ENCODE results near the gene GNA12.
"Not testable (repeated sequence)": the region's sequence is repeated elsewhere in the genome, so short reads cannot be mapped to it uniquely, and the experiment has no call there.

The GNA12 gene

DNA sequence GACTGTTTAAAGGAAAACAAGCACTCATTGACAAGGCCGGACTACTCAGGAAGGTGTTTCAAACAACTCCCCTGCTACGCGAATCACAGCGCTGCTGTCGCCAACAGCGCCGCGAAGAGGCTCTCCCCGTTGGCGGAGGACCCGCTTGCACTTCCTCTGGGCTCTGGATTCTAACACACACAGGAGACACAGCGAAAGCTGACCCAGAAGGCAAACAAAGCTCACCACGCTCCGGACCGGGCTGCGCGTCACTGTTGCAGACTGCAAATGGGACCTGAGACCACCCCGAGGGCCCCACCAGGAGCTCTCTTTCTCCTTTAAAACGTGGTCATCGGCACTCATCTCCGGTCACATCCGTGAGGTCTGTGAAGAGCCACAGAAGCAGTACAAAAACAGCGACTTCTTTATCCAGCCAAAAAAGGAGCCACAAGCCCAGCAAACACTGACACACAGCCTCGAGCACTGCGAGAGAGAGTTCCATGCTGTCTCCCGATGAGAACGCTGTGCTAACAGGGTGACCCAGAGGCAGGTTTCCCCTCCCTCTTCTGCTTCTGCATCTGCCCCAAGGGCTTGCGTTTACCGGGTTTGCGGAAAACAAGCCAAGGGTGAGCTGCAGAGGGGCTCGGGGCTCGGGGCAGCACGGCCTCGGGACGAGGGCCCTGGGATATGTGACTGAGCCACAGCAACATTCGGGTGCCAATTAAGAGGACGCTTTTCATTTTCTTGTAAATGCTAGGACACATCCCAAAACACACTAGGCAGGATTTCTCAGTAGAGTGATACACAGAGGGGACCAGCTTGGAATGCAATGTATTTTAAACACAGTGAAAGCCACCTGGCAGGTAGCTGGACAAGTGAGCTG is 114.8 kb downstream of the GNA12 start:
- no peak for DNase-seq (ENCODE audit: low read depth, low spot score)

DNA sequence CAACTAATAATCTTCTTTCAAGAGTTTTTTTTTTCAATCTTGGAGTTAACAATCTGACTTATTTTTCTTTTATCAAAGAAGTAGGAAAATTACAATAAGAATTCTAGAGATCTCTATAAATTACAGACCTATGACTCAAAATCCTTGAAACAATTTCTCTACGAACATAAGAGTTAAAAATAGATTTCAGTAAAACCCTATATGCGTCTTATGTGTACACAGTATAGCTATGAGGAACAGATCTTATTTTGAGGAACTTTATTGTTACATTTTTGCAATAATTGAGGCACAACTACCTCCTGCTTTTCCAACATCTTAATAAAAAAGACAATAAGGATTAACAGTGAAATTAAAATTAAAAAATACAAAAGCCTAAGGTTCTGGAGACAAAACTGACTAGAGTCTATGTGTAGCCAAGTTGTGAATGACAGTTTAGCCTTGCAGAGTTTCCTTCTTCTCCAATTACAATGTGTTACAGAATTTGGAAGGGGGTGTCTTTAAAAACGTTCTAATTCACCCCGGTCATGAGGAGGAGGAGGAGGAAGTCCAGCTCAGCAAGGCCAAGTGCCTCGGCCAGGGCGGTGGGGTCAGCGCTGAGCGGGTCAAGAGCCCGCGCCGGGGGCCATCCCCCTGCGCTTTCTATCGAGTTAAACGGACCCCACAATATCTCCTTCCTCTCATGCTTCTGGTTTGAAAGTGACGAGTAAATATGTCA is 115.6 kb downstream of the GNA12 start:
- no peak for DNase-seq (ENCODE audit: low read depth, low spot score)

DNA sequence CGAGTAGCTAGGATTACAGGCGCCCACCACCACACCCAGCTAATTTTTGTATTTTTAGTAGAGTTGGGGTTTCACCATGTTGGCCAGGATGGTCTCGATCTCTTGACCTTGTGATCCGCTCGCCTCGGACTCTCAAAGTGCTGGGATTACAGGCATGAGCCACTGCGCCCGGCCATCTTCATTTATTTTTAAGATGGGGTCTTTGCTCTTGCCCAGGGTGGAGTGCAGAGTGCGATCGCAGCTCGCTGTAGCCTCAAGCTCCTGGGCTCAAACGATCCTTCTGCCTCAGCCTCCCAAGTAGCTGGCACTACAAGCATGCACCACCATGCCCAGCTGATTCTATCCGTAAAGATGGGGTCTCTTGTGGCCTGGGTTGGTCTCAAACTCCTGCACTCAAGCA is 116.9 kb downstream of the GNA12 start:
- DNase-seq (ENCODE audit: low read depth, low spot score) = not testable (repeated sequence)

DNA sequence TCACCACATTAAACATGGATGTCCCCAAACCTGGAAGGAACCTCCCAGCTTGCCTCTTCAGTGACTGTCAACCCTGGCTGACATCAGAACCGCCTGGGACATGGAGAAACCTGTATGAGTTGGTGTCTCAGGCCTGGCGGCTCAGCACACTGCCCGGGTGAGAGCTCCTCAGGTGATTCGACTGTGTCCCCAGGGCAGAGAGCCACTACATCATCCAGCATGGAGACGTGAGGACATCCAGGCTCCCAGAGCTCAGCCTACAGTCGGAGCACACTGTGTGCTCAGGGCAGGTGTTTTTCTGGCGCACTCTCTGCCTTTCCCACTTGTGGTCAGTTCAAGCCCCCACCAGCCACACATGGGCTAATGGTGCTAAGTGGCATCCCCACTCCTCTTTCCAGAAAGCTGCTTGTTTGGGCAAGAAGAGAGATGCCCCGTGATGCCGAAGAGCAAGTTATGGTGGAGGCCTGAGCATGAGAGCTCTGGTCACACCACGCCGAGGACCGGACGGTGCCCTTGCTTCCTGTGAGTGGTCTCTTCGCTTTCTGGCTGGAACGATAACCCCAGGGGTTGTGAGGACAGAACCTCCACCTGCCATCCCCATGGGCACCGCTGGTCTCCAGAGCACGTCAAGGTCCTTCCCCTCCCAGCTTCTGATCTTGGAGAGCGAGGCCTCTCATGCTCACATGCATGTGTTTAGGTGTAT is 117.6 kb downstream of the GNA12 start:
- no peak for DNase-seq (ENCODE audit: low read depth, low spot score)

DNA sequence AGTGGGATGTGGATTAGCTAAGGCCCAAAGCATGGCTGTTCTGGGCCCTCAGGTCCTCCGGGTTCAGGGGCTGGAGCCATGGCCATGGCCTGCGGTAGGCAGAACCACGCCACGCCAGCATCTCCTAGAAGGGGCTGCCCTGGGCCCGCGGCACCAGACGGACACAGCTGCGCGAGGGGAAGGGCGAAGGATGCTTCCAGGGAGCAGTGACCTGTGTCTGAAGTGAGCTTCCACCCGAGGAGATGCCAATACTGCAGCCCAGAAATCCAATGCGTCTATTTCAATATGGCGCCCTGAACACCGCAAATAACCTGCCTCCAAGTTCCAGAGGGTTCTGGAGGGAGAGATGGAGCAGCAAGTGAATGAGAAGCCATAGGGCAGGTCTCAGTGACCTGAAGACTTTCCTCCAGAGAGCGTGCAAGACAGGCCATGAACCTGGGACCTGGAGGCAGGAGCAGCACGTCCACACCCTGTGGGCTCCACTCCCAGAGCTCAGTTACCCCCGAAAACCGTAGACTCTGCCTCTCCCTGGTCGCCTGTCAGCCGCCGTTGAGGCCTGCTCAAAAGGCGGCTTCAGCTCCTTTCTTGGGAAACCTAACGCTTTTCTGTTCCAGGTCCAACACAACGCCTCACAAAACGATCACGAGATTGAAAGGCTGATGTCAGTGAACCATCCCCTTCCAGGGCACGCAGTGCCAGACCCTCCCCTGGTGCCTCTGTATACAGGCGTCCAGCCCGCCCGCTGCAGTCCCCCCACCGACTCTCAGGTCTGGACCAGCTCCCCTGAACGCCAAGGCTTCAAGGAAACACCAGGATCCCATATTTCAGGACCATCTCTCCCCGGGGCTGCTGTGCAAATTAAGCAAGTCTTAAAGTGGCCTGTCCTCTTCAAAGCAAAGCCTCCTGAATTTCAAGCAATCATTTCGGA is 118.7 kb downstream of the GNA12 start:
- no peak for DNase-seq (ENCODE audit: low read depth, low spot score)

DNA sequence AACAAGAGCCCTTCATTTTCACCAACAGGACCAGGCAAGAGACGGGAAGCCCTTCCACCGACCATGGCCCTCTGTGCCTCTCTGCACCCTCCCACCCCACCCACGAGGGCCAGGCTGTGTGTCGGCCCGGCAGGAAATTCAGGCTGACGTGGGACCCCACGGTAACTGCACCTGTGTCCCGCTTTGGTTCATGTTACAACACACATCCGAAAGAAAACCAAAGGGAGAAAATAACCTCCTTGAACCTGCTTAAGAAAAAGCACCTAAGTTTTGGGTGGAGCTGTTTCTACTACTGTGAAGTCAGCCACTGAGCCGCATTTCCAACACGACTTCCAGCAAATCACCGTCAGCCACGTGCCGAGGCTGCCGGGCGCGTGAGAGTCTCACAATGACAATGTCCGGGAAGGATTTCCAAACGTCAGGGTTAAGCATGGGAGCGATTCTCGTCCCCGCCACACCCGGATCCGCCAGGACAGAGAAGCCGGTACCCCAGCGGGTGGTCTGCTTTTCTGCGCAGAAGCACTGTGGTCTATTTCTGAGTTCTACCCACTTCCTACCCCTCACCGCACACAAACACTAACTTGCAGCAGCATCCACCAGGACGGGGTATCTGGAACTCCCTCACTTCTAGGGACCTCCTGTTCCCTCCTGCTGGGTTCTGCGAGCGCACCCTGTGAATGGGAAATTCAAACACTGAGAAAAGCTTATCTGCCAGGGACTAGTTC is 119.5 kb downstream of the GNA12 start:
- no peak for DNase-seq (ENCODE audit: low read depth, low spot score)

DNA sequence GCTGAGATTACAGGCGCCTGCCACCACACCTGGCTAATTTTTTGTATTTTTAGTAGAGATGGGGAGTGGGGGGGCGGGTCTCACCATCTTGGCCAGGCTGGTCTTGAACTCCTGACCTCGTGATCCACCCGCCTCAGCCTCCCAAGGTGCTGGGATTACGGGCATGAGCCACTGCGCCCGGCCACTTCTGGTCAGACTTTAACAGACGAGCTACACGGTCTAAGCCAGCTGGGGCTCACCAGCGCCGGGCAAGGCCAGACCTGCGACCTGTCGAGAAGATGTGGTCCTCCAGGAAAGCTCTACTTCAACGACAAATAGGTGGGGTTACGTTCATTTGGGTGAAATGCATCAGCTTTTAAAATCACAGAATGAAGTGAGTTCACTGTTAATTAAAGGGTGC is 120.1 kb downstream of the GNA12 start:
- not testable (repeated sequence) for DNase-seq (ENCODE audit: low read depth, low spot score)

DNA sequence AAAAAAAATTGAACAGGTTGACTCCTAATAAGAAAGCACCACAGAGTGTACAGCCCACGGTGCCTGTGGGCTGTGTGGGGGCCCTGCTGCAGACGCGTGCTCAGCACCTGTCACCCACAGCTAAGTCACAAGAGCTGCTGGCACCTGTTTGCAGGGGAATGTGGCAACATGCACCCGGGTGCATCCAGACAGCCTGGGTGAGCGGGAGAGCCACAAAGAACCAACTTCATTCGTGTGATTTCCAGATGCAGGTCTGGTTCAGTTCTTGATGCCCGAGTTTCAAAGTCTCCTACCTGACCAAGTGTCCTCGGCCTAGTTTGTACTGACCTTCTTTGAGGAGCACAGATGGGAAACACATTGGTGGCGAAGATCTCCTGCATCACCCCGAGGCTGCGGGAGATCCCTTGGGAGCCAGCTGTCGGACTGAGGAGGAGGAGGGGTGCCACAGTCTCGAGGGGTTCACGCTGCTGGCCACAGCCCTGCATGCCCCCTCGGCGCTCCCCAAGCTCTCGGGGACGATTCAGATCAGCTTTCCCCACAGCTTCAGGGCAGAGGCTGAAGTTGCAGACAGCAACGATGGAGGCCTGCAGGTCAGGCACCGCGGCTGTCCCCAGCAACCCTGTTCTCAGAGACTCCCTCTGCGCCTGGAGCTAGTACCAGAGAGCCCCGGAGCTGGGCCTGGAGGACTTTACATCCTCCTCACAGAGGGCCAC is 120.8 kb downstream of the GNA12 start:
- no peak for DNase-seq (ENCODE audit: low read depth, low spot score)

DNA sequence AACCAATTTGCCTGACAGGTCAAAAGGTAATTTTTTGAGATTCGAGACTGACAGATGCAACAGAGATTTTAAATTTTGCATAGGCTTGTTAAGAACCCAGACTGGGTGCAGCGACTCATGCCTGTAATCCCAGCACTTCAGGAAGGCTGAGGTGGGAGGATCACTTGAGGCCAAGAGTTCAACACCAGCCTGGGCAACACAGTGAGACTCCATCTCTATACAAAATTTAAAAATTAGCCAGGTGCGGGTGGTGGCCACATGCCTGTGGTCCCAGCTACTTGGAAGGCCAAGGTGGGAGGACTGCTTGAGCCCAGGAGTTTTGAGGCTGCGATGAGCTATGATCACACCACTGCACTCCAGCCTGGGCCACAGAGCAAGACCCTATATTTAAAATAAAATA is 121.5 kb downstream of the GNA12 start:
- no peak for DNase-seq (ENCODE audit: low read depth, low spot score)

DNA sequence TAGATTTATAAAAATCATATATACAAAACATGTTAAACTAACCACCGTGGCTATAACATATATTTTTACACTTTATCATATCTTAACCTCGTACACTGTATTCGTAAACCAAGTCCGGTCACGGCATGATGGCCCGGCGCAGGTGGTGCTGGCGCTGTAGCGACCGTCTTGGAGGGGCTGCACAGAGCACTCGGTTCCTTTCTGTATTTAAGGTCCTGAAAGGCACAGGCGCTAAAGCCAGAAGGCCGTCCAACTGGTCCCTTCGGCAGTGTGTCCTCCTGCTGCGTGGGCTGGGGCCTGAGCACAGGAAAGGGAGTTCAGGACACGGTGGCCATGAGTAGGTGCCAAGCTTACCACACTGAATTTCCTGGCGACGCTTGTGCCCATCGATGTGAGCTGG is 122.3 kb downstream of the GNA12 start:
- DNase-seq (ENCODE audit: low read depth, low spot score) = no peak

DNA sequence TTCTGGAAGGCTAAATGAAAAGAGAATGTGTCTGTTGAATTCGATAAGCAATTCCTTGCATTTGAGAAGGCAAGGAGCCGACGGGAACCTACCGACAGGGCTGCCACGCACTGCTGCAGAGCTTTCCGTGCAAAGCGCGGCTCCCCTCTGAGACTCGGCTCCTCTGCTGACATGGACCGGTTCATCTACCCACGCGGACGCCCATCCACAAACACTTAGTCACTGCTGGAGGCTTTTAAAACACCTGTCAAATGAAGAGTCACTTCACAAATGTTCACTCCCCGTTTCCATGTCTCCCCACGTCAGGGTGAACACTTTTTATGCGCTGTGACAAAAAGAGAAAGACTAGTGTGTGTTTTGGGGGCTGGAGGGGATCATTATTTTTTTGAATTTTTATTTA is 124.1 kb downstream of the GNA12 start:
- no peak for DNase-seq (ENCODE audit: low read depth, low spot score)

DNA sequence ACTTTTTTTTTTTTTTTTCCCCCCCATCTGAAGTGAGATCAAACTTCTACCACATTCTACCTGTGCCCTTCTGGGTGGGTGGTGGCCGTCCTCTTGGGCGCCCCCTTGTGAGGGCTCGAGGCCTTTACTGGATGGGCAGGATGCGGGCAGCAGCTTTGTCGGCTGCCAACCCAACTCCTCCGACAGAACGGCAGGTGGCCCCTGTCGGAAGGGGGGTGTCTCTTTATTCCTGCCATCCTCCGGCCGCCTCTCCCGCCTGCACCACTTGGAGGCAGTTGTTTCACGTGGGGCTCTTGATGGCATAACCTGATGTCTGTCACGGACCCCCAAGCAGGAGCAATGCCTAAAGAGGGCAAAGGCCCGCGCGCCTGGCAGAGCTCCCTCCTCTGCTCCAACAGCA is 125.1 kb downstream of the GNA12 start:
- DNase-seq (ENCODE audit: low read depth, low spot score) = peak; percentile 49

DNA sequence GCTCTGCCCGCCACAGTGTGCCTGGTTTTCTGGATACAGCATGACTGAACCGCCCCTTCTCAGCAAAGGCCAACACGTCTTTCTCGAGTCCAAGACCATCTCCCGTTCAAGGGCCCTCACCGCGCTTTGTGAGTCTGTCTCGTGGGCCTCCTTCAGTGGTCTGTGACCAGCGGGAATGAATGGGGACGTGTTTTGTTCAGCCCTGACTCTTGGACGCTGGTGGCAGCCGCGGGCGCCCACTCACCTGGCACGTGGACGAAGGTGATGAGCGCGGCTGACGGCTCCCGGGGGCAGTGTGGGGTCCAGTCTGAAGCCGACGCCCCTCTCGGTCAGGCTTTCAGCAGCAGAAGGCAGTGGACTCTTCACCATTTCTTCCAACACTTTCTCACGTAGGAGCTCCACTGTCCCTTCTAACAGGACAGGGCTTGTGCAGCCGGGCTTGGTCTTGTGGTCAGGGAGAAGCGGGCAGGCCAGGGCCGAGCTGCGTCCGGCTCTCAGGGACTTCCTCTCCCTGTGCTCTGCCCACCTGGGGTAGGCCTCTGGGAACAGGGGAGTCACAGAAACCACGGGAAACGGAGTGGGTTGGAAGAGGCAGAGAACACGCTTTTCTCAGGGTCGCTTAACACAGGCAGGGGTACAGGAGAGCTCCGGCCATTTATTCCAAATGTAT is 125.7 kb downstream of the GNA12 start:
- DNase-seq (ENCODE audit: low read depth, low spot score) = no peak

DNA sequence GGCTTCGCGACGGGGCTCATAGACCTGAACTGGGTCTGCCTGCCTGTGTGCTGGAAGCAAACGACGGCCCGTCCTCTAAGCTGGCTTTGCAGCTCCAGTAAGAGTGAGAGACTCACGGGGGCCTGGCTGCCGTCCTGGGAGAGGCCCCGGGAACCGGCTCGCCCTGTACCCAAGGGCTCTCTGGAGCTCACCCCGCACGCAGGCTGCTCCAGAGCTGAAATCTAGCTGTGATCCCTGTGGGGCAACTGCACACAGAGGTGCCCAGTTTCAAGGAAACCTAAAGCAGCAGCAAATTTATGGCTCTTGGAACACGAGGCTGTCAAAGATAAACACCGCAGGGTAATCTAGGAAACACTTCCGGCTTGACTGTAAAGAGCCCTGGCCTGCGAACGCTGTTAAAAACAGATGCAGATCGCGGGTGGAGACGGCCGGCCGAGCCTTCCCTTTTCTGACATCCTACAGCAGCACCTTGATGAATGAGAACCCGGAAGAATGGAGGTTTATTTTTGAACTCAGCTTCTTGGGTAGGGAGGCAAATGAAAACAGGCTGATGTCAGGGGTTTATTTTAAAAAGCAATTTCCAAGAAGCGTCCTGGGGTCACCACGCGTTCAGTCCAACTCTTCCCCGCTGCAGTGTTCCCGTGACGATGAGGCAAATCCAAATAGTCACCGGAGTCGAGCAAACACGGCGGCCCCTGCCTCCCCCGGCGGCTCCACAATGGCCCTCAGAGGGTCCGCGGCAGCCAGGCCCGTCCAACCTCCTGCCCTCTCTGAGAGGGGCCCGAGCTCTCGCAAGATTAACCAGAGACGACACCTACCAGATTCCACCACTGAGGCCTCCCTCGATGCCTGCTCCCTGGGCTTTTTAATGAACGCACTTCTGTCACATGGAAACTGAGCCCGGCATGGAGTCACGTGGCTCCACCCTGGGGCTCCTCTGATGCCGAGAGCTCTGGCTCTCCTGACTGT is 126.5 kb downstream of the GNA12 start:
- no peak for DNase-seq (ENCODE audit: low read depth, low spot score)

DNA sequence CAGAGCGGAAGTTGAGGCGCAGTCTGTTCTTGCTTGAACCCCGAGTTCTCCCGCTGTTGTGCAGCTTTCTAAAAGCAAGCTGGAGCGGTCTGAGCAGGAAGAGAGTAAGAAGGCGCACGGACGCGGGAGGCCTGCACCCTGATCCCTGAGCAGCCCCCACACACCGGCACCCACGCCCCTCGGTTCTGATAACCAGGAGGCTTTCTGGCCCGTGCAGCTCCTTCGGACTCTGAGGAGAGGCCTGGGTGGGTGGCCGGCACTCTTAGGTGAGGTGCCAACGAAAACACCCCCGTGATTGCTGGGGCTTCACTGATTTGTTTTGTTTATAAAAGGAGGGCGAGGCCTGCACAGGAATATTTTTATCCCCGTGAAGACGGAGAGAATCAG is 127.2 kb downstream of the GNA12 start:
- no peak for DNase-seq (ENCODE audit: low read depth, low spot score)

DNA sequence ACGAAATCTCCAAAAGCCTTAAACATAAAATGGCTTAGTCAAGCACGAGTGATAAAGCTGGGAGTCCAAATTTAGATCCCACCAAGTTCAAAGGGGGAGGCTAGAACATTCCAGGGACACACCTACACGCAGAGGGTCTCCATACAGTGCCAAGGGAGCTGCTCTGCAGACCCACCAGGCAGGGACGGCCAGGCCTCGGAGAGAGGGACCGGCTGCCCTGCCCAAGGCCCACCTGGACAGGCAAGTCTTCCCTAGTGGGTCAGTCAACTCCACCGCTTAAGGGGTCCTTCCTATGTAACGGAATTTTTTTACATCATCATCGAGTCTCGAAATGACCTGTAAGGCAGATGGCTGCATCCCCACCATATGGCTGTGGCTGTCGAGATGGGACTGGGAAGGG is 127.6 kb downstream of the GNA12 start:
- no peak for DNase-seq (ENCODE audit: low read depth, low spot score)

DNA sequence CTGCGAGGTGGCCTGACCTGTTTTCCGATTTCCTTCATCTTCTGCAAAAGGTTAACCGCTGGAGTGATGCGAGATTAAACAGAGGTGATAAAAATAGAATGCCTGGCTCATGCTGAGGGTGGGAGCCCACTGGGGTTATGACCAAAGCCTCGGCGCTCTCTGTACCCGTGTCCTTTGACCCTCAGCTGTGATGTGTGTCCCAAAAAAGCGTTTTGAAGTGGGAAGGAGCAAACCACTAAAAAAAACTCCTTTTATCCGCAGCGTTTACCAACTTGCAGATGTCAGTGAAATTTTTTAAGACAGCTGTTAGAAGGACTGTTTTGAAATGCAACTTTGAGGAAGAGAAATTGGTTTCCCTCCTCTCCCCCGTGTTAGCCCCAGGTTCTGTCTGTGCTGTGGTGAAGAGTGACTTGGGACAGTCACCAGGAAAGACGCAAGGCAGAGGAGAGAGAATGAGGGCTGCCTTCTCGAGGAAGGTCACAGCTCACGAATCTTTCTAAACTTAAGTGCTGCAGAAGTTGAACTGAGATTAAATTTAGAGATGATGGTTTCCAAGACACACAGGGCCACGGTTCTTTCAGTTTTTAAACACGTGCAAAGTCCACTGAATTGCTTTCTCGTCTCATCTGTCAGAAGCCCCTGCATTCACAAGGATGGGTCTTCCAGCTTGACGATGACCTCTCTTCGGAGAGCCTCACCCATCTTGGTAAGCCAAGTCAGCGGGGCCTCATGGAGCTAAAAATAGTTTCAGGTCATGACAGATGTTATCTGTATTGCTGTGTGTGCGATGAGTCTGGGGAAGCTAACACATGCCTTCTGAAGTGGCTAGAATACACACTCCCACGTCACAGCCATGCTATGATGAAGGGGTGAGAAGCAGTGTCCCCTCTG is 128.5 kb downstream of the GNA12 start:
- no peak for DNase-seq (ENCODE audit: low read depth, low spot score)

Data from astrocyte of the hippocampus (primary cell).